ENCODE results near the gene CLEC3A. TPM values are rescaled to one million over a fixed set of nuclear protein-coding genes. Genes with fewer than 3 reads are reported as not detected.

The CLEC3A gene
- total RNA-seq, 2 experiments from 2014 or later = not detected

DNA sequence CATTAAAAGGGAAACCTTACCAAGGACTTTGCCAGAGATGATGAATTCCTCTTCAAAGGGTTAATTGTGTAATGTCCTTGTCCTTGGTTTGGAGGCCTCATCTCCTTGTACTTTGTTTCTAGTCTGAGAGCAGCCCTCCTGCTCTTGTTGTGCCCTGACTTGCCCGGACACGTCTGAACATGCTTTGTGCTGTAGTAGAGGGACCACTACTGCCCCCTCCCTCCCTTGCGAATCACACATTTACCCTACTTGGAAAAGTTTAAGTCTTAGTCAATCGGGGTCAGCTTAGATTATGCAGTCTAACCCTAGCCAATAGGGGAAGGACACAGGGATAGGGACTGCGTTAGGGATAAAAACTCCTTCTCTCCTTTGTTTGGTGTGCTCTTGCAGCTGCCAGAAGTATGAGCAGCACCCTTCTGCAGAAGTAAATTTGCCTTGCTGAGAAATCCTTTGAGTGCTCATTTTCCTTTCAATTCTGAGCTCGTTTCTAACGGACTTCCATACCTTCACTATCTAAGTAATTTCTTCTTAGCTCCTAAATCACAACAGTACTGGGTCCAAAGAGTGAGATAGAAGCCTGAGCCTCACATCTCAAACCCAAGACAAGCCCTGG lies 26.4 kb upstream of the CLEC3A start:
- no peaks in the 10 kb centered on the region for H3K36me3 Mint-ChIP-seq (ENCODE audit: low read depth)
- ATAC-seq (no peak), DNase-seq (no peak)
- H3K27me3 Mint-ChIP-seq (ENCODE audit: low read depth) = no peaks in the 10 kb centered on the region
- ChIA-PET CTCF (interaction anchor here (1.0 kb wide), 1 partner anchor 26 kb away, joined by 4 read pairs; no protein-coding TSS in a partner anchor), POLR2A (no interaction called here)
- H3K4me3 Mint-ChIP-seq = no peak overlapping the region
- no peaks in the 10 kb centered on the region for H3K4me1 Mint-ChIP-seq (ENCODE audit: low read depth)
- peaks cover 3% of the 10 kb centered on the region for H3K9me3 Mint-ChIP-seq (ENCODE audit: insufficient read depth)
- H3K27ac Mint-ChIP-seq = no peak overlapping the region

DNA sequence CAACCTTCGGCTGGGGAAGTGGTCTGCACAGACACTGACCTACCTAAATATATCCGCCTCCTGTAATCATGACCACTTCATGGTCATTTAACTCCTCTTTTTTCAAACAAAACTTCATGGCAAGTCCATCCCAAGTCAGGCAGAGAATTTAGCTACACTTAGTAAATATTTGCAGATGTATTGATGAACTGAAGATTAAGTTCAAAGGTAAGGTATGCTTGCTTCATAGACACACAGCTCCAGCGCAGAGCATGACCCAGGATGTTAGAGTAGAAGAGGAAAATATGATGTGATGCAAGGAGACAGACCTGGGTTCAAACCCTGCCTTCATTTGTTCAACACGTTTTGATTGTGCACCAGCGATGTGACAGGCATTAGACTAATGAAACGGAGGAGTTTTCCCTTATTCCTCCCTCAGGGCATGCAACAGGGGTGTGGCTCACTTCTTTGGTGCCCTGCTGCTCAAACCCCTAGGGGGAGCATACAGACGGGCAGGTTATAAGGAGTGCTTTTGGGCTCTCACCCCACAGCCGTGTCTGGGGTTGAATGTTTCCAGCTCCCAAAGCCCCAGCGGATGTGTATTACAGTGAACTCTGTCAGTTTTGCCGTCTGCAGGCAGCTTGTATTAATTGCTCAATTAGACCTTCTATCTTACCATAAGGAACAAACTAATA lies 23.9 kb upstream of the CLEC3A start:
- no peak for ATAC-seq
- POLR2A ChIA-PET = no interaction called here

DNA sequence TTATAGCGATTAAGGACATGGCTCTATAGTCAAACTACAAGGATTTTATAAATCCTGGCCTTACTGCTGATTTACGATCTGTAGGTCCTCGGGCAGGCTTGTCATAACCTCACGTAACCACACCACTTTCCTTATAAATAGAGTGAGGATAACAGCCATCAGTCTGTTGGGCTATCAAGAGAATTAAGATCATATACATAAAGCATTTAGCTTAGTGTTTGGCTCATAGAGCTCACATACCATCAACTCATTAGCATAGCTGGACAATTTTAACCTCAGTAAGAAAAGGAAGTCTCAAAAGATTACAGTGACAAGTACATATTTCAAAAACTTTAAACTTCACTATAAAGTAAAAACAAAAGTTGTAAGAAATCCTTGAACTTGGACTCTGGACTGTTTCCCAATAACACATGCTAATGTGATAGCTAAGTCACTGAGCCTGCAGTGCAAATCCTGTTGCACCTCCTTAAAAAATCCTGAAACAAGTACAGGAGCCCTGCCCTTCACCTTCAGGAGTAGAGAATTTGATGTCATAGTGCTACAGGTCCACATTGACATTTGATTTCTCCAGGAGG lies 20.8 kb upstream of the CLEC3A start:
- POLR2A ChIA-PET = no interaction called here
- Mint-ChIP-seq H3K27me3 (ENCODE audit: low read depth) (no peaks in the 10 kb centered on the region), H3K4me3 (no peak overlapping the region), H3K36me3 (ENCODE audit: low read depth) (no peaks in the 10 kb centered on the region), H3K9me3 (ENCODE audit: insufficient read depth) (peaks cover 3% of the 10 kb centered on the region), H3K4me1 (ENCODE audit: low read depth) (no peaks in the 10 kb centered on the region), H3K27ac (no peak overlapping the region)
- ATAC-seq (no peak), DNase-seq (no peak)
- CTCF ChIA-PET = interaction anchor here (0.7 to 3.8 kb wide), 5 partner anchors 8 to 325 kb away, joined by 3 to 29 read pairs (median 5); no protein-coding TSS in a partner anchor

More for the DNA sequence above, 23.9 kb upstream of the CLEC3A start:
- Mint-ChIP-seq H3K27ac (no peak overlapping the region), H3K9me3 (ENCODE audit: insufficient read depth) (peaks cover 3% of the 10 kb centered on the region), H3K4me1 (ENCODE audit: low read depth) (no peaks in the 10 kb centered on the region), H3K36me3 (ENCODE audit: low read depth) (no peaks in the 10 kb centered on the region), H3K4me3 (no peak overlapping the region), H3K27me3 (ENCODE audit: low read depth) (no peaks in the 10 kb centered on the region)
- CTCF ChIA-PET = no interaction called here
- DNase-seq = no peak

DNA sequence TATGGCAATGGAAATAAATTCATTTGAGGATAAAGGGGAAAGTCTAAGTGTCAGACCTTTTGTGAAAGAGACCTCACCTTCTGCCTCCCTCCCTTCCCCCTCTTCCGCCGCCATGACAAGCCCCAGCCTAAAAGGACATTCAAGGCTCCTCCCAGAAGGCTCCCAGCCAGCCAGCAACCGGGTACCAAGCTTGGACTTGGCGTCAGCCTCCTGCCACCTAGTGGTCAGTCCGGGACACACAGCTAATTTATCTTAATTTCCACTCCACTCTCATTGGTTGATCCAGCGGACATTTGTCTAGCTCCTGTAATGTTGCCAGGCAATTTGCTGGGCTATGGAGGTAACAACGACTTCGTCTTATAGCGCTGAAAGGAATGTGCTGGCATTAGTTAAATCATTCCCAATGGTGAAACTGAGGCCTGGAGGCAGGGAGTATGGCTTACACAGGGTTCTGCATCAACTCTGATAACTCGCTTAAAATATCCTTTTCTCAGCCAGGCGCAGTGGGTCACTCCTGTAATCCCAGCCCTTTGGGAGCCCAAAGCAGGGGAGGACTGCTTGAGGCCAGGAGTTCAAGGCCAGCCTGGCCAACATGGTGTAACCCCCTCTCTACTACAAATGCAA lies 19.3 kb upstream of the CLEC3A start:
- Mint-ChIP-seq H3K36me3 (ENCODE audit: low read depth) (no peaks in the 10 kb centered on the region), H3K27ac (no peak overlapping the region), H3K4me3 (no peak overlapping the region), H3K4me1 (ENCODE audit: low read depth) (no peaks in the 10 kb centered on the region), H3K9me3 (ENCODE audit: insufficient read depth) (no peaks in the 10 kb centered on the region), H3K27me3 (ENCODE audit: low read depth) (no peaks in the 10 kb centered on the region)
- ChIA-PET CTCF (interaction anchor here (0.7 to 3.8 kb wide), 33 partner anchors 8 to 416 kb away, joined by 3 to 29 read pairs (median 3); partner anchors contain the start of genes NUDT7 and WWOX), POLR2A (interaction anchor here (0.9 kb wide), 1 partner anchor 96 kb away, joined by 3 read pairs; the partner anchor contains the start of gene WWOX)
- ATAC-seq (peak; percentile 96), DNase-seq (peak; percentile 81)

DNA sequence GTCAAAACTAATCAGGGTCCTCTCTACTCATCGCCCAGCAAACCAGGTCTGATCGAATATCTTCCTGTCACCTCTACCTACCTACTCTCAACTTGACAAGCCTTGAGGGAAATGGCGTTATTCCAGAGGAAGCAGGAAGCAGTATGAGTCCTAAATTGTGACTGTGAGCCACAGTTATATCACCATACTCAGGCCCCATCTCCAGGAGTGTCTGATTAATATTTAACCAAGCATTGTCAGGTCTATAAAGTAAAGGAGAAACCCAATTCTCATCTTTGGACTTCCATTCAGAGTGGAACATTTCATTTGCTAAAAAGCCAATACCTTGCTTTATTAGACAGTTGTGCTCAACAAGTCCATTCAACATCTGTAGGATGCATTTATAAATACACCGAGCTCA lies 17.8 kb upstream of the CLEC3A start:
- H3K27me3 Mint-ChIP-seq (ENCODE audit: low read depth) = no peaks in the 10 kb centered on the region
- H3K27ac Mint-ChIP-seq = no peak overlapping the region
- H3K4me1 Mint-ChIP-seq (ENCODE audit: low read depth) = no peaks in the 10 kb centered on the region
- ATAC-seq = no peak
- POLR2A ChIA-PET = no interaction called here
- H3K36me3 Mint-ChIP-seq (ENCODE audit: low read depth) = no peaks in the 10 kb centered on the region
- no peak overlapping the region for H3K4me3 Mint-ChIP-seq
- CTCF ChIA-PET = interaction anchor here (0.7 to 3.8 kb wide), 4 partner anchors 11 to 405 kb away, joined by 3 to 29 read pairs (median 4); partner anchors contain the start of gene WWOX
- no peak for DNase-seq
- H3K9me3 Mint-ChIP-seq (ENCODE audit: insufficient read depth) = no peaks in the 10 kb centered on the region

DNA sequence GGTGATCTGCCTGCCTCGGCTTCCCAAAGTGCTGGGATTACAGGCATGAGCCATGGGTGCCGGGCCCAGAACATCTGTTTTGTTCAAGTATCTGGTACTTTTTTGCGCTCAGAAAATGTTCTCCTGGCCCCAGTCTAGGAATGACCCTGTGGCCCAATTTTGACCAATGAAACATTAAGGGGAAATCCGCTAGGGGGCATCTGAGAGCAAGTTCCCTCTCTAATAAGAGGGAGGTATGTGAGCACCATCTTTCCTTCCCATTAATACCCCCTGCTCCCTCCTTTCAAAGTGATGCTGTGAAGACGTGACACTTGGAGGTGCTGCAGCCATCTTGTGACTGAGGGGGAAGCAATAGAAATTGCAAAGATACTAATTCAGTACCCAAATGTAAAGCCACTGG lies 16.5 kb upstream of the CLEC3A start:
- DNase-seq (peak; percentile 21), ATAC-seq (no peak)
- no peak overlapping the region for H3K27ac Mint-ChIP-seq
- CTCF ChIA-PET = no interaction called here
- POLR2A ChIA-PET = no interaction called here
- no peaks in the 10 kb centered on the region for H3K36me3 Mint-ChIP-seq (ENCODE audit: low read depth)
- H3K4me1 Mint-ChIP-seq (ENCODE audit: low read depth) = no peaks in the 10 kb centered on the region
- no peaks in the 10 kb centered on the region for H3K27me3 Mint-ChIP-seq (ENCODE audit: low read depth)
- no peaks in the 10 kb centered on the region for H3K9me3 Mint-ChIP-seq (ENCODE audit: insufficient read depth)
- no peak overlapping the region for H3K4me3 Mint-ChIP-seq

DNA sequence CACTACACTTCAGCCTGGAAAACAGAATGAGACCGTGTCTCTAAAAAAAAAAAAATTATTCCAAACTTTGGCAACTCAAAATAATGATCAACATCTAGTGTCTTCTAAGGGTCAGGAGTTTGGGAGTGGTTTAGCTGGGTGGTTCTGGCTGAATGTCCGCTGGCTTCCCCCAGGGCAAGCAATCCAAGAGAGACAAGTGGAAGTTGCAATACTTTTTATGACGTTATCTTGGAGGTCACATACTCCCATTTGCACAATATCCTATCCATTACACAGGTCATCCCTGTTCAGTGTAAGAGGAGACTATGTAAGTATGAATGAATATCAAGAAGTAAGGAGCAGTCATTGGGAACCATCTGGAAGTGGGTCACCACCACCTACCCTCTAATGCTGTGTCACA lies 15.2 kb upstream of the CLEC3A start:
- Mint-ChIP-seq H3K4me1 (ENCODE audit: low read depth) (no peaks in the 10 kb centered on the region), H3K9me3 (ENCODE audit: insufficient read depth) (no peaks in the 10 kb centered on the region), H3K27ac (no peak overlapping the region), H3K36me3 (ENCODE audit: low read depth) (no peaks in the 10 kb centered on the region), H3K27me3 (ENCODE audit: low read depth) (no peaks in the 10 kb centered on the region), H3K4me3 (no peak overlapping the region)
- DNase-seq = no peak
- ChIA-PET POLR2A (no interaction called here), CTCF (no interaction called here)
- ATAC-seq = no peak

DNA sequence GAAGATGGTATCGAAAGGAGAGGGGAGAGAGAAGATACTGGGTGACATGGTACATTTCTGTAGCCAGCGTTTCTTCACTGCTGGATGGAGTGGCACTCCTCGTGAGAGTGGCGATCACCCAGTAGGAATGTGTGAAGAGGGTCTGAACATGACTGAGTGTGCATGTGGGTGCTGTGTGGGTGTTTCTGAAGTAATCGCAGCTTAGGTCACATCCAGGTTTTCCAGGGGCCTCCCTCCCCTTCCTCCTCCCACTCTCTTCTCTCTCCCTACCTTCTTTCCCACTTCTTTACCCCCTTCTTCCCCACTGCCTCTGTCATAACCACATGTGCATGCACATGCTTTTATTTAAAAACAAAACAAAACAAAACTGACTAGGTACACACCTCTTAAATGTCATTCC lies 1.8 kb downstream of the CLEC3A start:
- no peaks in the 10 kb centered on the region for H3K9me3 Mint-ChIP-seq (ENCODE audit: insufficient read depth)
- H3K4me1 Mint-ChIP-seq (ENCODE audit: low read depth) = no peaks in the 10 kb centered on the region
- H3K27ac Mint-ChIP-seq = no peak overlapping the region
- CTCF ChIA-PET = no interaction called here
- H3K27me3 Mint-ChIP-seq (ENCODE audit: low read depth) = peaks cover 2% of the 10 kb centered on the region
- DNase-seq (no peak), ATAC-seq (no peak)
- H3K4me3 Mint-ChIP-seq = no peak overlapping the region
- POLR2A ChIA-PET = no interaction called here
- H3K36me3 Mint-ChIP-seq (ENCODE audit: low read depth) = no peaks in the 10 kb centered on the region

DNA sequence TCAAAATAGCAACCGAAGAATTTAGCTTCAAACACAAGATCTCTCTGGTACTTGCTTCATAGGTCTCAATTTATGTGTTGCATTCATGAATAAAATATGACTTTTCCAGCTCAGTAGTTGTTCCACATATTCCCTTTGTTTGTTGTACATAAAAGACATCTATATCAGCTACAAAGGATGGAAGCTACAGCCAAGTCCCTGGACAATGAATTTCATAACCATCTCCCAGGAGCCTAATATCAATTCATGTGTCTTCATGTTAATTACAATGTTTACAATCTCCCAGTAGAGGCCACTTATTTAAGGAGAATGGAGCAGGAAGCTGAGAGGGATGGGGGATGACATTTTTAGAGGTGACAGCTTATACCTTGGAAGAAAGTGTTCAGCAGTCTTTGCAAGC lies 3.3 kb downstream of the CLEC3A start:
- POLR2A ChIA-PET = no interaction called here
- Mint-ChIP-seq H3K4me3 (no peak overlapping the region), H3K27ac (no peak overlapping the region), H3K27me3 (ENCODE audit: low read depth) (peaks cover 2% of the 10 kb centered on the region), H3K36me3 (ENCODE audit: low read depth) (no peaks in the 10 kb centered on the region), H3K4me1 (ENCODE audit: low read depth) (no peaks in the 10 kb centered on the region), H3K9me3 (ENCODE audit: insufficient read depth) (no peaks in the 10 kb centered on the region)
- ATAC-seq = no peak
- CTCF ChIA-PET = interaction anchor here (1.2 kb wide), 1 partner anchor 23 kb away, joined by 3 read pairs; no protein-coding TSS in a partner anchor
- DNase-seq = no peak

DNA sequence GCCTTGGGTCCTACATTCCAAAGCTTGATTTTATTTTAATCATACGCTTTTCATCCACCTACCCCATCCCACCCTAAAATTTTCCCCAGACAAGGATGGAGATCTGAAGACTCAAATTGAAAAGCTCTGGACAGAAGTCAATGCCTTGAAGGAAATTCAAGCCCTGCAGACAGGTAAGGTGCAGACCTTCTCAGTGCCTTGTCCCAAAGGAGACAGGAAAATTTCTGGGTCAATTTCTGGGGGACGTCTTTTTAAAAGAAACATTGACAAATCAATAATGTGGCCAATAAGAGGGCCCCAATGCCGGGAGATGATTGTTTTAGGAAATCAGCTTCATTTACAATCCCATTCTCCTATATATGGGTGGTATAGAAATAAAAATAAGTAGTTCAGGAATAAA lies 5.7 kb downstream of the CLEC3A start:
- DNase-seq (no peak), ATAC-seq (no peak)
- H3K4me3 Mint-ChIP-seq = no peak overlapping the region
- H3K4me1 Mint-ChIP-seq (ENCODE audit: low read depth) = no peaks in the 10 kb centered on the region
- ChIA-PET CTCF (no interaction called here), POLR2A (no interaction called here)
- no peaks in the 10 kb centered on the region for H3K36me3 Mint-ChIP-seq (ENCODE audit: low read depth)
- H3K27me3 Mint-ChIP-seq (ENCODE audit: low read depth) = no peaks in the 10 kb centered on the region
- no peaks in the 10 kb centered on the region for H3K9me3 Mint-ChIP-seq (ENCODE audit: insufficient read depth)
- H3K27ac Mint-ChIP-seq = no peak overlapping the region

DNA sequence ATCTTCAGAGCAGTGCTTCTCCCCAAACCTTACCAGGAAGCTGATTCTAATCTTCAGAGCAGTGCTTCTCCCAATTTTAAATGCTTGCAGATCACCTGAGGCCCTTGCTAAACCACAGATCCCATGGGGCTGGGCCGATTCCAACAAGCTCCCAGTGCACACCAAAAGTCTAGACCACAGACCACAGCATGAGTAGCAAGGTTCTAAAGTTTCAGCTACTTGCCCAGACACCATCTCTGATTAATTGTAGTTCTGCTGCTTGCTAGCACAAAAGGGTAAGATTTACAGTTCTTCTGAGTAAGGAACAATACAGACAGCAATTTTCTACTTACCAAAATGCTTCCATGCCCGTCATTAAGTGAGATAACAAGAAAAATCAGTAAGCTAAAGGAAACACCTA lies 12.2 kb downstream of the CLEC3A start:
- no peaks in the 10 kb centered on the region for H3K9me3 Mint-ChIP-seq (ENCODE audit: insufficient read depth)
- H3K27me3 Mint-ChIP-seq (ENCODE audit: low read depth) = peaks cover 9% of the 10 kb centered on the region
- no peaks in the 10 kb centered on the region for H3K36me3 Mint-ChIP-seq (ENCODE audit: low read depth)
- peaks cover 6% of the 10 kb centered on the region for H3K4me1 Mint-ChIP-seq (ENCODE audit: low read depth)
- no peak overlapping the region for H3K4me3 Mint-ChIP-seq
- POLR2A ChIA-PET = no interaction called here
- no peak overlapping the region for H3K27ac Mint-ChIP-seq
- CTCF ChIA-PET = no interaction called here
- no peak for ATAC-seq
- DNase-seq = no peak

DNA sequence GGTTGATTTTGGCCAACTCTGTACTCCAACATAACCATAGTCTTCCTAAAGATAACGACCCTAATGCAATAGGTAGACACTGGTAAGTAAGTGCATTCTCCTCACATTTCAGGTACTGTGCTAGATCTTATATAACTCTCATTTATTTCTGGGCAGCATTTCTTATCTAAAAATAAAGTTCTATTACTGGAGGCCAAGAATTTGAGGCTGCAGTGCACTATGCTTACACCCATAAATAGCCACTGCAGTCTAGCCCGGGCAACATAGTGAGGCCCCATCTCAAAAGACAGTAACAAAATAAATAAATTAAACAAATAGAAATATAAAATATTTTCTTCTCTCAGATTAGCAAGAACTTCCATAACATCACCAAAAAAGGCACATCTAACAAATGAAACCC lies 12.7 kb downstream of the CLEC3A start:
- ChIA-PET CTCF (no interaction called here), POLR2A (no interaction called here)
- ATAC-seq (no peak), DNase-seq (no peak)
- Mint-ChIP-seq H3K27ac (no peak overlapping the region), H3K4me1 (ENCODE audit: low read depth) (peaks cover 6% of the 10 kb centered on the region), H3K9me3 (ENCODE audit: insufficient read depth) (no peaks in the 10 kb centered on the region), H3K36me3 (ENCODE audit: low read depth) (no peaks in the 10 kb centered on the region), H3K27me3 (ENCODE audit: low read depth) (peaks cover 9% of the 10 kb centered on the region), H3K4me3 (no peak overlapping the region)
